Karpas-422 (cell line): ENCODE results near the gene DEFB116. TPM values are rescaled to one million over a fixed set of nuclear protein-coding genes. Genes with fewer than 3 reads are reported as not detected.
"Not testable (repeated sequence)": the region's sequence is repeated elsewhere in the genome, so short reads cannot be mapped to it uniquely, and the experiment has no call there.

Experiments used
- DNase-seq: peaks from one replicate; pipeline ENCODE4 v3.0.0-alpha.2; 2015
- H2AFZ ChIP-seq: fragments of 200-600 bp; sonication (generic); 2 replicates; pipeline ENCODE4 v1.6.1; 2014; ENCODE audit warnings: antibody characterized with exemption, low read length, mixed read lengths
- H3K27ac ChIP-seq: fragments of 200-600 bp; sonication (generic); 2 replicates; pipeline ENCODE4 v1.5.1; 2014; ENCODE audit warnings: mild to moderate bottlenecking, low read length, moderate library complexity
- H3K27me3 ChIP-seq: fragments of 200-600 bp; sonication (generic); 2 replicates; pipeline ENCODE4 v1.6.1; 2014; ENCODE audit warnings: low read length, mixed read lengths
- H3K36me3 ChIP-seq: fragments of 200-600 bp; sonication (generic); 2 replicates; pipeline ENCODE4 v1.6.1; 2014; ENCODE audit warnings: low read length, mixed read lengths; ENCODE audit not compliant: insufficient read depth
- H3K4me1 ChIP-seq: fragments of 200-600 bp; sonication (generic); 2 replicates; pipeline ENCODE4 v1.6.1; 2014; ENCODE audit warnings: mild to moderate bottlenecking, low read length, mixed read lengths
- H3K4me2 ChIP-seq: fragments of 200-600 bp; sonication (generic); 2 replicates; pipeline ENCODE4 v1.6.1; 2014; ENCODE audit warnings: low read length, low read depth, mild to moderate bottlenecking; ENCODE audit not compliant: poor library complexity, severe bottlenecking
- H3K4me3 ChIP-seq: fragments of 200-600 bp; sonication (generic); 2 replicates; pipeline ENCODE4 v1.5.1; 2014; ENCODE audit warnings: mild to moderate bottlenecking, antibody characterized with exemption, low read length, mixed read lengths
- H3K79me2 ChIP-seq: fragments of 200-600 bp; sonication (generic); 2 replicates; pipeline ENCODE4 v1.6.1; 2014; ENCODE audit warnings: mild to moderate bottlenecking, low read length, mixed read lengths
- H3K9ac ChIP-seq: fragments of 200-600 bp; sonication (generic); 2 replicates; pipeline ENCODE4 v1.6.0; 2014; ENCODE audit warnings: low read length
- H3K9me2 ChIP-seq: fragments of 200-600 bp; sonication (generic), shearing (Covaris generic); replicated peaks from 2 replicates; pipeline ENCODE4 v1.6.0; 2014; ENCODE audit warnings: mild to moderate bottlenecking, low read length, moderate library complexity; ENCODE audit not compliant: insufficient read depth
- H3K9me3 ChIP-seq: fragments of 300-700, 200-600 bp; sonication (generic); 2 replicates; pipeline ENCODE4 v1.6.1; 2014; ENCODE audit warnings: low read length, mixed read lengths
- H4K20me1 ChIP-seq: fragments of 200-600 bp; sonication (generic); 2 replicates; pipeline ENCODE4 v1.6.1; 2014; ENCODE audit warnings: mild to moderate bottlenecking, antibody characterized with exemption, low read length, low read depth; ENCODE audit not compliant: insufficient read depth
- total RNA-seq: library from RNA; depleted of rRNA; stranded (reverse); fragments of >200 nt; shearing (Covaris generic); gene quantifications from 2 replicates; pipeline ENCODE4 v1.2.3, GENCODE V29; 2014; ENCODE audit warnings: low replicate concordance; rRNA removed

The DEFB116 gene, protein sequence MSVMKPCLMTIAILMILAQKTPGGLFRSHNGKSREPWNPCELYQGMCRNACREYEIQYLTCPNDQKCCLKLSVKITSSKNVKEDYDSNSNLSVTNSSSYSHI
- not detected in 2 replicates for total RNA-seq

DNA sequence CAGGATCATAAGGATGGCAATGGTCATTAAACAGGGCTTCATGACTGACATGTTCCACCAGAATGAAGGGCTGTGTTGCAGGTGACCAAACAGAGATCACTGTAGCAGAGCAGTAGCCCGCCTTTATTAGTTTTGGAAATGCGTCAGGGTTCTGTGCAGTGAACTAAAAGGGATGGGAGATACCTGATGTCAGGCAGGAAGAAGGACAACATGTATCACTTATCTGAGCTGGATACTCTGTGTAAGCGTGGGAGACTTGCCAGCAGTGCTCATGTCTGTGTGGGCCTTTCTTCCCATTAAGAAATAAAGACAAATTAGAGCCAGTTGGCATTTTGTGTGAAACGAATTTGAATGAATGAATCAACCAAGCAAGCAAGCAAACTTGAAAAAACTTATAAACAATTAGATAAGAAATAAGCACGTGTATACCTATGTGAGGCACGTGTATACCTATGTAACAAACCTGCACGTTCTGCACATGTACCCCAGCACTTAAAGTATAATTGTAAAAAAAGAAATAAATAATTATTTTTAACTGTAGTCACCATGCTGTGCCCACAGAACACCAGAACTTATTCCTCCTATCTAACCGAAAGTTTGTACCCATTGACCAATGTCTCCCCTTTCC, at the start of gene DEFB116:
TSS of gene DEFB116 (minus strand) at position 51 of the 628 bp plus-strand sequence. CDS start at position 51, 0 bp downstream.
- DNase-seq = no peak
- Histone ChIP-seq H3K9me3 (no peaks in the 10 kb centered on the region), H3K4me3 (no peak within 1 kb of the TSS), H3K79me2 (no peaks in the 10 kb centered on the region), H3K9ac (no peak within 1 kb of the TSS), H3K36me3 (no peaks in the 10 kb centered on the region), H3K27ac (no peak within 1 kb of the TSS), H3K9me2 (no peaks in the 10 kb centered on the region), H4K20me1 (no peaks in the 10 kb centered on the region), H3K4me2 (no peak within 1 kb of the TSS), H2AFZ (no peak within 1 kb of the TSS), H3K27me3 (no peaks in the 10 kb centered on the region), H3K4me1 (no peaks in the 10 kb centered on the region)

DNA sequence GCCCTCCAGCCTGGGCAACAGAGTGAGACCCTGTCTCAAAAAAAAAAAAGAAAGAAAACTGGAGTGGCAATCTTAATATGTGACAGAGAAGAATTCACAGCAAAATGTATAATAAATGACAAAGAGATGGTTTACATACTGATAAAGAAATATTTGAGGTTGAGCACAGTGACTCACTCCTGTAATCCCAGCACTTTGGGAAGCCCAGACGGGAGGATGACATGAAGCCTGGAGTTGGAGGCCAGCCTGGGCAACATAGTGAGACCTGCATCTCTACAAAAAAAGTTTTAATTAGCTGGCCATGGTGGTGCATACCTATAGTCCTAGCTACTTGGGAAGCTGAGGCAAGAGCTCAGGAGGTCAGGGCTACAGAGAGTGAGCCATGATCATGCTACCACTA, 47.6 kb upstream of the DEFB116 start:
- no peaks in the 10 kb centered on the region for H3K36me3 ChIP-seq
- H3K9me3 ChIP-seq = no peaks in the 10 kb centered on the region
- H3K9me2 ChIP-seq = no peaks in the 10 kb centered on the region
- H4K20me1 ChIP-seq = no peaks in the 10 kb centered on the region
- no peak for DNase-seq
- H3K4me1 ChIP-seq = no peaks in the 10 kb centered on the region
- no peak overlapping the region for H3K27ac ChIP-seq
- H3K27me3 ChIP-seq = no peaks in the 10 kb centered on the region
- no peak overlapping the region for H3K9ac ChIP-seq
- no peak overlapping the region for H3K4me2 ChIP-seq
- no peaks in the 10 kb centered on the region for H3K79me2 ChIP-seq
- no peak overlapping the region for H3K4me3 ChIP-seq
- H2AFZ ChIP-seq = no peak overlapping the region

DNA sequence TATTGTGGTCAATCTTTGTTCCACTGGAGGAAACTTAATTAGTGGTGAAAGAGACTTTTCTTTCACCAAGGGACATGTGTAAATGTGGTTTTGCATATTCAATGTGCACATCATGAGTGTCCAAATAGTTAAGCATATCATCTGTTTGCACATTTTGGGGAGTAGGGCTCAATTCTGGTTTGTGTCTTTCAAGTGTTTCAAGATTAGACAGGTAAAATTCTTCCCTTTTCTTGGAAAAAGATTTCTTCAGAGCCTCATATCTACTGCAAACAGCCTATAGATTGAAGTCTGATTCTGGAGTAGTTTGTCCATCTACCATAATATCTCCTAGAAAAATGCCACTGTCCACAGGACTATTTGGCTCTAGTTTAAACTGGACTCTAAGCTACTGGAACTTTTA, 33.1 kb upstream of the DEFB116 start:
- Histone ChIP-seq H3K4me3 (no peak overlapping the region), H3K4me1 (no peaks in the 10 kb centered on the region), H3K4me2 (no peak overlapping the region), H3K27ac (no peak overlapping the region), H3K9ac (no peak overlapping the region), H2AFZ (no peak overlapping the region), H3K79me2 (no peaks in the 10 kb centered on the region), H3K9me2 (no peaks in the 10 kb centered on the region), H3K9me3 (no peaks in the 10 kb centered on the region), H3K27me3 (no peaks in the 10 kb centered on the region), H4K20me1 (no peaks in the 10 kb centered on the region), H3K36me3 (no peaks in the 10 kb centered on the region)
- DNase-seq = no peak

DNA sequence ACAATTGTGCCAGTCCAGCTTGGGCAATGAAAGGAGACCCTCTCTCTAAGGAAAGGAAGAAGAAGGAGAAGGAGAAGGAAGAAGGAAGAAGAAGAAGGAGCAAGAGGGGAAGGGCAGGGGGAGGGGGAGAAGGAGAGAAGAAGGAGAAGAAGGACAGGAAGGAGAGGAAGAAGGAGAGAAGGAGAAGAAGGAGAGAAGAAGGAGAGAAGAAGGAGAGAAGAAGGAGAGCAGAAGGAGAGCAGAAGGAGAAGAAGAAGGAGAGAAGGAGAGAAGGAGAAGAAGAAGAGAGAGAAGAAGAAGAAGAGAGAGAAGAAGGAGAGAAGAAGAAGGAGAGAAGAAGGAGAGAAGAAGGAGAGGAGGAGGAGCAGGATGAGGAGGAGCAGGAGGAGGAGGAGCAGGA, 22.5 kb upstream of the DEFB116 start:
- Histone ChIP-seq H3K36me3 (no peaks in the 10 kb centered on the region), H3K4me1 (no peaks in the 10 kb centered on the region), H3K4me3 (no peak overlapping the region), H3K27ac (no peak overlapping the region), H4K20me1 (no peaks in the 10 kb centered on the region), H3K79me2 (no peaks in the 10 kb centered on the region), H3K4me2 (no peak overlapping the region), H3K9ac (no peak overlapping the region), H3K9me3 (no peaks in the 10 kb centered on the region), H3K9me2 (no peaks in the 10 kb centered on the region), H3K27me3 (no peaks in the 10 kb centered on the region), H2AFZ (no peak overlapping the region)
- DNase-seq = no peak

DNA sequence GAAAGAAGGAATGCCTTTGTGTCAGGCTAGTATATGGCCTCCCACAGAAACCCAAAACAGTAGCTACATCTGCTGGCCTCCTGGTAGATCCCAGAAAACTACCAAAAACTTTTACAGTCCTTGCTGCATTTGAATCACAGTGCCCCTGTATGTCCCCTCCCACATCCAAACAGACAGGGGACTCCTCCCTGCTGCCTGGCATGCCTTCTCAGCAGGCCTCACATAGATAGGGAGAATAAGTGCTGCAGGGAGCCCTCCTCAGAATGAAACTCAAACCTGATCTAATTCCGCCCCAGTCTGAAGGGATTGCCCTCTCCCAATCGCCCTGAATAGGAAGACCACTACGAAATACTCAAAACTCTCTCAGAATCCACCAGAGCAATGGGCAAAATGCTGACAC, 14.1 kb upstream of the DEFB116 start:
- H3K9ac ChIP-seq = no peak overlapping the region
- no peak overlapping the region for H2AFZ ChIP-seq
- H3K79me2 ChIP-seq = no peaks in the 10 kb centered on the region
- no peak overlapping the region for H3K27ac ChIP-seq
- H3K9me3 ChIP-seq = peaks cover 3% of the 10 kb centered on the region; the same call in 1 of the 2 replicates
- H3K27me3 ChIP-seq = no peaks in the 10 kb centered on the region
- no peak for DNase-seq
- 0 out of 2 replicates have a peak, but pooled peaks cover 3% of the 10 kb centered on the region for H3K9me2 ChIP-seq
- H3K4me3 ChIP-seq = no peak overlapping the region
- H3K36me3 ChIP-seq = no peaks in the 10 kb centered on the region
- H4K20me1 ChIP-seq = no peaks in the 10 kb centered on the region
- no peak overlapping the region for H3K4me2 ChIP-seq
- H3K4me1 ChIP-seq = no peaks in the 10 kb centered on the region

DNA sequence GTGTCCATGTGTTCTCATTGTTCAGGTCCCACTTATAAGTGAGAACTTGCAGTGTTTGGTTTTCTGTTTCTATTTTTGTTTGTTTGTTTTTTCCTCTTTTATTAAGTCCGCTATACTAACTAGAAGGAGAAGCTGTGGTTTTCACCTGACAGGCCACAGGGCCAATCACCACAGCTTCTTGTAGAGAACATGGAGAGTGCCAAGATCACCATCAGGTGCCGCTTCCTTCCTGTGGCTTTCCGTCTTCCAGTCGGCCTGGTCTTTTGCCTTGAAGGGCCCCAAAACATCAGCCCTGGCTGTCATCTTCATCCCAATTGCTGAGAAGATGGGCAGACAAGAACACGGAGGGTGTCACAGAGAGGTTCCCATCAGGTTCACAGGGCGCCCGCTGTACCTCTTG, 23.4 kb downstream of the DEFB116 start:
- H3K9ac ChIP-seq, H3K9me3 ChIP-seq, H3K9me2 ChIP-seq, H4K20me1 ChIP-seq, H3K4me3 ChIP-seq, H3K36me3 ChIP-seq, DNase-seq, H3K4me2 ChIP-seq, H2AFZ ChIP-seq, H3K27me3 ChIP-seq, H3K27ac ChIP-seq, H3K79me2 ChIP-seq, H3K4me1 ChIP-seq: not testable (repeated sequence)

DNA sequence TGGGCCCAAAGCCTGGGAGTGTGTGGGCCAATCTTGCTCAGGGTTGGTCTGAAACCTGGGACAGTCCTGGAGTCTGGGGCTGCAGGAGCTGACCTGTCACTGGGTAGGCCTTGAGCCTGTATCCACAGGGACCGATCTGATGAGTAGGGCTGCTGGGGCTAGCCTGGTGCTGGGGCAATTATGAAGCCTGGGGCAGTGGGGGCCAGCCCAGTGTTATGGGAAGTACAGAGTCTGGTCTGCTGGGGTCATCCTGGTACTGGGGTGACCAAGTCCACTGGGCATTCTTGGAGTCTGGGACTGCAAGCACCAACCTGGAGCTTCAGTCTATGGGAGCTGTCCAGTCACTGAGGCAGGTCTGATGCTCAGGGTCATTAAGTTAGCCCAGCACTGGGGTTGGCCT, 30.2 kb downstream of the DEFB116 start:
- H3K4me1 ChIP-seq = no peaks in the 10 kb centered on the region
- no peaks in the 10 kb centered on the region for H3K36me3 ChIP-seq
- H3K27me3 ChIP-seq = no peaks in the 10 kb centered on the region
- H3K9me2 ChIP-seq = no peaks in the 10 kb centered on the region
- no peak overlapping the region for H3K4me2 ChIP-seq
- no peaks in the 10 kb centered on the region for H3K79me2 ChIP-seq
- no peak for DNase-seq
- no peaks in the 10 kb centered on the region for H4K20me1 ChIP-seq
- H2AFZ ChIP-seq = no peak overlapping the region
- no peak overlapping the region for H3K27ac ChIP-seq
- no peak overlapping the region for H3K4me3 ChIP-seq
- peaks cover 10% of the 10 kb centered on the region; the same call in 1 of the 2 replicates for H3K9me3 ChIP-seq
- no peak overlapping the region for H3K9ac ChIP-seq

DNA sequence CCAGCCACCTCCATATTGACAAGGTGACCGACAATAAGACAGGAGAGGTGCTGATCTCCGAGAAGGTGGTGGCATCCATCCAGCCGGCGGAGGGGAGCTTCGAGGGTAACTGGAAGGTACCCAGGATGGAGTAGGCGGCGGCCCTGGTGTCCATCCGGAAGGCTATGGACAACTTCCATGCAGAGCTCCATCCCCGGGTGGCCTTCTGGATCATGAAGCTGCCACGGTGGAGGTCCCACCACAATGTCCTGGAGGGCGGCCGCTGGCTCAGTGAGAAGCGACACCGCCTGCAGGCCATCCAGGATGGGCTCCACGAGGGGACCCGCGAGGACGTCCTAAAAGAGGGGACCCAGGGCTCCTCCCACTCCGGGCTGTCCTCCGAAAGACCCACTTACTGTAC, 33.9 kb downstream of the DEFB116 start:
- H3K4me1 ChIP-seq = no peaks in the 10 kb centered on the region
- H4K20me1 ChIP-seq = no peaks in the 10 kb centered on the region
- H3K27ac ChIP-seq = no peak overlapping the region
- H3K36me3 ChIP-seq = no peaks in the 10 kb centered on the region
- H3K9me2 ChIP-seq = no peaks in the 10 kb centered on the region
- no peak overlapping the region for H3K4me2 ChIP-seq
- no peak overlapping the region for H3K4me3 ChIP-seq
- H2AFZ ChIP-seq = no peak overlapping the region
- no peak for DNase-seq
- peaks cover 10% of the 10 kb centered on the region; the same call in 1 of the 2 replicates for H3K9me3 ChIP-seq
- H3K9ac ChIP-seq = no peak overlapping the region
- no peaks in the 10 kb centered on the region for H3K79me2 ChIP-seq
- no peaks in the 10 kb centered on the region for H3K27me3 ChIP-seq
